Measurements from ENCODE around the gene ATG4B. TPM values are rescaled to one million over a fixed set of nuclear protein-coding genes. Genes with fewer than 3 reads are reported as not detected.
A peak's percentile ranks its signal among the peaks of the same experiment; 100 is the strongest.

The ATG4B gene
- total and polyA plus RNA-seq, 4 donors: 53.8 to 124 (median 74.1) TPM

- Histone ChIP-seq H3K36me3 (ENCODE audit: control insufficient read depth, insufficient read depth, low read length) (peaks cover 86% of the 10 kb centered on the region), H3K27ac (ENCODE audit: low read depth, low read length) (no peak overlapping the region), H3K27me3 (ENCODE audit: control insufficient read depth, insufficient read depth, low read length) (no peaks in the 10 kb centered on the region), H3K4me1 (ENCODE audit: control insufficient read depth, insufficient read depth, low read length) (peaks cover 4% of the 10 kb centered on the region), H3K4me3 (ENCODE audit: low read depth, low read length) (no peak overlapping the region), H3K9me3 (ENCODE audit: control insufficient read depth, insufficient read depth, low read length) (no peaks in the 10 kb centered on the region)
- DNase-seq (ENCODE audit: low read depth in 4 of 6, low spot score in 6 of 6): no peak
- 89% methylated on average over 21 of the region's 22 CpGs for WGBS (ENCODE audit: insufficient coverage)
Observed at GRCh38 chr2:241678784-241679540, 41.5 kb downstream of the ATG4B start.

GRCh38 chr2:241680044-241680443 lies 42.6 kb downstream of the ATG4B start:
- Histone ChIP-seq H3K9me3 (ENCODE audit: control insufficient read depth, insufficient read depth, low read length) (no peaks in the 10 kb centered on the region), H3K4me1 (ENCODE audit: control insufficient read depth, insufficient read depth, low read length) (peaks cover under 1% of the 10 kb centered on the region), H3K27ac (ENCODE audit: low read depth, low read length) (no peak overlapping the region), H3K36me3 (ENCODE audit: control insufficient read depth, insufficient read depth, low read length) (peaks cover 80% of the 10 kb centered on the region), H3K27me3 (ENCODE audit: control insufficient read depth, insufficient read depth, low read length) (no peaks in the 10 kb centered on the region), H3K4me3 (ENCODE audit: low read depth, low read length) (no peak overlapping the region)
- 97% methylated on average over 12 of the region's 12 CpGs for WGBS (ENCODE audit: insufficient coverage)
- DNase-seq (ENCODE audit: low read depth in 4 of 6, low spot score in 6 of 6): no peak

GRCh38 chr2:241680827-241681599 lies 43.5 kb downstream of the ATG4B start:
- Histone ChIP-seq H3K36me3 (ENCODE audit: control insufficient read depth, insufficient read depth, low read length) (peaks cover 74% of the 10 kb centered on the region), H3K27ac (ENCODE audit: low read depth, low read length) (no peak overlapping the region)
- 90% methylated on average over 10 of the region's 14 CpGs for WGBS (ENCODE audit: insufficient coverage)

GRCh38 chr2:241686324-241686649 lies 48.8 kb downstream of the ATG4B start:
- peaks cover 44% of the 10 kb centered on the region for H3K36me3 ChIP-seq (ENCODE audit: control insufficient read depth, insufficient read depth, low read length)
- H3K27me3 ChIP-seq (ENCODE audit: control insufficient read depth, insufficient read depth, low read length): no peaks in the 10 kb centered on the region
- peak overlapping the region; percentile 77 for H3K4me3 ChIP-seq (ENCODE audit: low read depth, low read length)
- no peaks in the 10 kb centered on the region for H3K9me3 ChIP-seq (ENCODE audit: control insufficient read depth, insufficient read depth, low read length)
- H3K4me1 ChIP-seq (ENCODE audit: control insufficient read depth, insufficient read depth, low read length): peaks cover 17% of the 10 kb centered on the region
- WGBS (ENCODE audit: insufficient coverage): 0% methylated on average over 37 of the region's 37 CpGs
- no peak for DNase-seq (ENCODE audit: low read depth in 4 of 6, low spot score in 6 of 6)
- no peak overlapping the region for H3K27ac ChIP-seq (ENCODE audit: low read depth, low read length)

More at GRCh38 chr2:241680827-241681599, 43.5 kb downstream of the ATG4B start:
- no peaks in the 10 kb centered on the region for H3K27me3 ChIP-seq (ENCODE audit: control insufficient read depth, insufficient read depth, low read length)
- no peaks in the 10 kb centered on the region for H3K9me3 ChIP-seq (ENCODE audit: control insufficient read depth, insufficient read depth, low read length)
- no peak overlapping the region for H3K4me3 ChIP-seq (ENCODE audit: low read depth, low read length)
- DNase-seq (ENCODE audit: low read depth in 4 of 6, low spot score in 6 of 6): no peak
- peaks cover 6% of the 10 kb centered on the region for H3K4me1 ChIP-seq (ENCODE audit: control insufficient read depth, insufficient read depth, low read length)

- Histone ChIP-seq H3K36me3 (ENCODE audit: control insufficient read depth, insufficient read depth, low read length) (peaks cover 44% of the 10 kb centered on the region), H3K27ac (ENCODE audit: low read depth, low read length) (peak within 1 kb of the TSS; percentile 85), H3K4me3 (ENCODE audit: low read depth, low read length) (peak within 1 kb of the TSS; percentile 77), H3K27me3 (ENCODE audit: control insufficient read depth, insufficient read depth, low read length) (no peaks in the 10 kb centered on the region), H3K4me1 (ENCODE audit: control insufficient read depth, insufficient read depth, low read length) (peaks cover 17% of the 10 kb centered on the region), H3K9me3 (ENCODE audit: control insufficient read depth, insufficient read depth, low read length) (no peaks in the 10 kb centered on the region)
- DNase-seq (ENCODE audit: low read depth in 4 of 6, low spot score in 6 of 6): peak; percentile 88 to 99 (median 94)
- under 1% methylated on average over 102 of the region's 102 CpGs for WGBS (ENCODE audit: insufficient coverage)
Observed at GRCh38 chr2:241686650-241687425, 49.3 kb downstream of the ATG4B start, which contains the start of gene DTYMK. Gene DTYMK, minus strand, starts transcription at chr2:241686815. Its CDS starts 32 bp downstream, at chr2:241686783.

- peaks cover 46% of the 10 kb centered on the region for H3K36me3 ChIP-seq (ENCODE audit: control insufficient read depth, insufficient read depth, low read length)
- WGBS (ENCODE audit: insufficient coverage): 94% methylated on average over 5 of the region's 10 CpGs
Observed at GRCh38 chr2:241689306-241689705, 51.8 kb downstream of the ATG4B start.

GRCh38 chr2:241690202-241690717 lies 52.8 kb downstream of the ATG4B start:
- WGBS (ENCODE audit: insufficient coverage): 86% methylated on average over 6 of the region's 6 CpGs
- DNase-seq (ENCODE audit: low read depth in 4 of 6, low spot score in 6 of 6): no peak
- H3K27me3 ChIP-seq (ENCODE audit: control insufficient read depth, insufficient read depth, low read length): no peaks in the 10 kb centered on the region
- H3K27ac ChIP-seq (ENCODE audit: low read depth, low read length): no peak overlapping the region
- H3K9me3 ChIP-seq (ENCODE audit: control insufficient read depth, insufficient read depth, low read length): no peaks in the 10 kb centered on the region
- H3K36me3 ChIP-seq (ENCODE audit: control insufficient read depth, insufficient read depth, low read length): peaks cover 47% of the 10 kb centered on the region
- H3K4me1 ChIP-seq (ENCODE audit: control insufficient read depth, insufficient read depth, low read length): peaks cover 14% of the 10 kb centered on the region
- H3K4me3 ChIP-seq (ENCODE audit: low read depth, low read length): no peak overlapping the region

More at GRCh38 chr2:241689306-241689705, 51.8 kb downstream of the ATG4B start:
- Histone ChIP-seq H3K27ac (ENCODE audit: low read depth, low read length) (no peak overlapping the region), H3K27me3 (ENCODE audit: control insufficient read depth, insufficient read depth, low read length) (no peaks in the 10 kb centered on the region), H3K4me3 (ENCODE audit: low read depth, low read length) (no peak overlapping the region), H3K9me3 (ENCODE audit: control insufficient read depth, insufficient read depth, low read length) (no peaks in the 10 kb centered on the region), H3K4me1 (ENCODE audit: control insufficient read depth, insufficient read depth, low read length) (peaks cover 17% of the 10 kb centered on the region)
- no peak for DNase-seq (ENCODE audit: low read depth in 4 of 6, low spot score in 6 of 6)

GRCh38 chr2:241692448-241692847 lies 55.0 kb downstream of the ATG4B start:
- no peak for DNase-seq (ENCODE audit: low read depth in 4 of 6, low spot score in 6 of 6)
- Histone ChIP-seq H3K27ac (ENCODE audit: low read depth, low read length) (no peak overlapping the region), H3K27me3 (ENCODE audit: control insufficient read depth, insufficient read depth, low read length) (no peaks in the 10 kb centered on the region), H3K36me3 (ENCODE audit: control insufficient read depth, insufficient read depth, low read length) (peaks cover 46% of the 10 kb centered on the region), H3K9me3 (ENCODE audit: control insufficient read depth, insufficient read depth, low read length) (no peaks in the 10 kb centered on the region), H3K4me3 (ENCODE audit: low read depth, low read length) (no peak overlapping the region), H3K4me1 (ENCODE audit: control insufficient read depth, insufficient read depth, low read length) (peaks cover 6% of the 10 kb centered on the region)
- WGBS (ENCODE audit: insufficient coverage): 98% methylated on average over 5 of the region's 6 CpGs

GRCh38 chr2:241695651-241696050 lies 58.2 kb downstream of the ATG4B start:
- H3K27ac ChIP-seq (ENCODE audit: low read depth, low read length): no peak overlapping the region
- WGBS (ENCODE audit: insufficient coverage): 97% methylated on average over 3 of the region's 4 CpGs
- H3K4me1 ChIP-seq (ENCODE audit: control insufficient read depth, insufficient read depth, low read length): peaks cover 4% of the 10 kb centered on the region
- DNase-seq (ENCODE audit: low read depth in 4 of 6, low spot score in 6 of 6): no peak
- no peaks in the 10 kb centered on the region for H3K9me3 ChIP-seq (ENCODE audit: control insufficient read depth, insufficient read depth, low read length)
- H3K27me3 ChIP-seq (ENCODE audit: control insufficient read depth, insufficient read depth, low read length): no peaks in the 10 kb centered on the region
- H3K4me3 ChIP-seq (ENCODE audit: low read depth, low read length): no peak overlapping the region
- H3K36me3 ChIP-seq (ENCODE audit: control insufficient read depth, insufficient read depth, low read length): peaks cover 32% of the 10 kb centered on the region

Data from spinal cord (tissue), 10 donors.